ENCODE measurements around the gene CLPTM1L. TPM values are rescaled to one million over a fixed set of nuclear protein-coding genes. Genes with fewer than 3 reads are reported as not detected.
"Not testable (repeated sequence)": the region's sequence is repeated elsewhere in the genome, so short reads cannot be mapped to it uniquely, and the experiment has no call there.

The CLPTM1L gene
- polyA plus RNA-seq, 1 experiment: 85.5 TPM

DNA sequence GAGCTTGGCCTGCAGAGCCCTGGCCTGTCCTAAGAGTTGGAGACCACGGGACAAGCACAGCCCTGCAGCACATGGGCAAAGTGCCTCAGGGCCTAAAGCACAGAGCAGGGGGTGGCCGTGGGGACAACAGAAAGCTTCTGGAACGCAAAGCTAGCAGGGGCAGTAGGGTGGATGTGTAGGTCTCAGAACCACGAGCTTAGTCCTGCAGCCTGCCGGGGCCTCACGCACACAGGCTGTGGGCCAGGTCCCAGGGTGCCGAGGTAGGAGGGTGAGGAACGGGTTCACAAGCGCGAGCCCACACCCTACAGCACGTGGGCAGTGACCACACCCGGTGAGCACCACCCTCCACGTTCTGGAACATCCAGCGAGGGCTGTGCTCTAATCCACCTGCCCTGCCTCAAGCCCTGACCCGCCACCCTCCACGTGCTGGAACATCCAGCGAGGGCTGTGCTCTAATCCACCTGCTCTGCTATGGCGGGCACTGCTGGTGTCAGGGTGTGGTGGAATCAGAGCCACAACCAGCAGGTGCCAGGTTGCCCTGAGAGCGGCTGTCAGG lies 9.3 kb downstream of the CLPTM1L start:
- no peak overlapping the region for H3K4me3 ChIP-seq (ENCODE audit: low read depth, low read length)
- H3K9me3 ChIP-seq (ENCODE audit: control insufficient read depth, insufficient read depth, low read length): no peaks in the 10 kb centered on the region; the same call in 1 of the 2 replicates
- CTCF ChIA-PET: no interaction called here
- POLR2A ChIA-PET: no interaction called here
- H3K27ac ChIP-seq (ENCODE audit: low read depth, low read length): no peak overlapping the region
- DNase-seq (ENCODE audit: low read depth, low spot score): no peak
- H3K27me3 ChIP-seq (ENCODE audit: control insufficient read depth, insufficient read depth, low read length): no peaks in the 10 kb centered on the region
- TF ChIP-seq, protein P1, sequence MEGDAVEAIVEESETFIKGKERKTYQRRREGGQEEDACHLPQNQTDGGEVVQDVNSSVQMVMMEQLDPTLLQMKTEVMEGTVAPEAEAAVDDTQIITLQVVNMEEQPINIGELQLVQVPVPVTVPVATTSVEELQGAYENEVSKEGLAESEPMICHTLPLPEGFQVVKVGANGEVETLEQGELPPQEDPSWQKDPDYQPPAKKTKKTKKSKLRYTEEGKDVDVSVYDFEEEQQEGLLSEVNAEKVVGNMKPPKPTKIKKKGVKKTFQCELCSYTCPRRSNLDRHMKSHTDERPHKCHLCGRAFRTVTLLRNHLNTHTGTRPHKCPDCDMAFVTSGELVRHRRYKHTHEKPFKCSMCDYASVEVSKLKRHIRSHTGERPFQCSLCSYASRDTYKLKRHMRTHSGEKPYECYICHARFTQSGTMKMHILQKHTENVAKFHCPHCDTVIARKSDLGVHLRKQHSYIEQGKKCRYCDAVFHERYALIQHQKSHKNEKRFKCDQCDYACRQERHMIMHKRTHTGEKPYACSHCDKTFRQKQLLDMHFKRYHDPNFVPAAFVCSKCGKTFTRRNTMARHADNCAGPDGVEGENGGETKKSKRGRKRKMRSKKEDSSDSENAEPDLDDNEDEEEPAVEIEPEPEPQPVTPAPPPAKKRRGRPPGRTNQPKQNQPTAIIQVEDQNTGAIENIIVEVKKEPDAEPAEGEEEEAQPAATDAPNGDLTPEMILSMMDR (IDR thresholded peaks at IDR 0.05; ENCODE audit: low read depth, low read length): no peak

DNA sequence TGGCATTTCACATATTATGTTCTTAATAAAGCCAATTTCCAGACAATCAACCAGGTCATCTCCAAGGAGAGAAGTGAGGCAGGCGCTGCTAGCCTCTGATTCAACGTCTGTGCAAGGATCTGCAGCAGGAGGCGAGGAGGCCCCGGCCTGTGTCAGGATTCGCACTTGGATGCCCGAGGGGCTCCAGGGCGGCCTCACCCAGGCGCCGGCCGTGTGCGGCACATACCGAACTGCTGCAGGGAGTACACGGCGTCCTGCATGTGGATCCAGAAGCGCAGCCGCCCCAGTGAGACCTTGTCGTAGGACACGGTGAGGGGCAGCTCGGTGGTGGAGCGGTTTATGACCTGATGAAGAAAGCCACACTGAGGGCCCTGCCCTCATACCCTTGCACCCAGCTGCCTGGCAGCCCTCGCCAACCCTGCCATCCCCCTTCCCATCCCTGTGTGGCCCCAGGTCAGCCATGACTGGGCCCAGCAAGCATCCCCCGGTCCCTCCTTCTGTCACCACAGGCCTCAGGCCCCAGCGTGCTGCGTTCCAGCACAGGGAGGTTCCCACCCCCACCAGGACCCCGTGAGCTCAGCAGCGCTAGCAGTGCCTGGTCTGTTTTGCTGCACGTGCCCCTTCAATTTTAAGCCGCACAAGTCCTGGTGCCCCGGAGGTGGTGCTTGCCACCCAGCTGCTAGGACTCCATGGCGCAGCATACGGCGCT lies 9.9 kb downstream of the CLPTM1L start:
- no peak overlapping the region for H3K27ac ChIP-seq (ENCODE audit: low read depth, low read length)
- CTCF ChIA-PET: interaction anchor here (0.6 kb wide), 1 partner anchor 17 kb away, joined by 3 read pairs; no protein-coding TSS in a partner anchor
- H3K4me3 ChIP-seq (ENCODE audit: low read depth, low read length): no peak overlapping the region
- DNase-seq (ENCODE audit: low read depth, low spot score): no peak
- peaks cover 3% of the 10 kb centered on the region; the same call in 1 of the 2 replicates for H3K9me3 ChIP-seq (ENCODE audit: control insufficient read depth, insufficient read depth, low read length)
- TF ChIP-seq, protein P1 (IDR thresholded peaks at IDR 0.05; ENCODE audit: low read depth, low read length): no peak
- POLR2A ChIA-PET: no interaction called here
- no peaks in the 10 kb centered on the region for H3K27me3 ChIP-seq (ENCODE audit: control insufficient read depth, insufficient read depth, low read length)

DNA sequence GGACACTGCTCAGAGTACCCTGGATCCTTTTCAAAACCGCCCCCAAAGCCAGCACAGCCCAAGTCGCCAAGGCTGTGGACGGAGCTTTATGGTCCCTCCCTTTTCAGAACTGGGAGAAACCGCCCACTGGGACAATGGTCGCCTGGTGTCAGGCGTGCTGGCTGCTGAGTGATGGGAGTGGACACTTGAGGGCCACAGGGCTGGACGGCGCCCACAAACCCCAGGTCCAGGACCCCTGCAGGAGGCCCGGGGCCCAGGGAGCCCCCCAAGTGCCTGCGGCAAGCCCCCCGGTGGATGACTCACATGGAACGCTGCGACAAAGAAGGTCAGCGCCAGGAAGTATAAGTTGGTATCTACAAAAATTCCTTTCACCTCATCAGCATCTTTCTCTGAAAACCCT lies 10.9 kb downstream of the CLPTM1L start:
- peaks cover 6% of the 10 kb centered on the region for H3K9me3 ChIP-seq (ENCODE audit: control insufficient read depth, insufficient read depth, low read length)
- no peak for DNase-seq (ENCODE audit: low read depth, low spot score)
- H3K27me3 ChIP-seq (ENCODE audit: control insufficient read depth, insufficient read depth, low read length): no peaks in the 10 kb centered on the region
- H3K27ac ChIP-seq (ENCODE audit: low read depth, low read length): no peak overlapping the region
- TF ChIP-seq, protein P1 (IDR thresholded peaks at IDR 0.05; ENCODE audit: low read depth, low read length): no peak
- no peak overlapping the region for H3K4me3 ChIP-seq (ENCODE audit: low read depth, low read length)
- CTCF ChIA-PET: no interaction called here
- POLR2A ChIA-PET: no interaction called here

DNA sequence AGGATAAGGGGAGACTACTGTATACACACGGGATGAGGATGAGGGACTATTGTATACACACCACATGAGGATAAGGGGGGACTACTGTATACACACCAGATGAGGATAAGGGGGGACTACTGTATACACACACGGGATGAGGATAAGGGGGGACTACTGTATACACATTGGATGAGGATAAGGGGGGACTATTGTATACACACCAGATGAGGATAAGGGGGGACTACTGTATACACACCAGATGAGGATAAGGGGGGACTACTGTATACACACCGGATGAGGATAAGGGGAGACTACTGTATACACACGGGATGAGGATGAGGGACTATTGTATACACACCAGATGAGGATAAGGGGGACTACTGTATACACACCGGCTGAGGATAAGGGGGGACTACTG lies 11.6 kb downstream of the CLPTM1L start:
- POLR2A ChIA-PET; H3K27me3 ChIP-seq (ENCODE audit: control insufficient read depth, insufficient read depth, low read length); CTCF ChIA-PET: not testable (repeated sequence)

DNA sequence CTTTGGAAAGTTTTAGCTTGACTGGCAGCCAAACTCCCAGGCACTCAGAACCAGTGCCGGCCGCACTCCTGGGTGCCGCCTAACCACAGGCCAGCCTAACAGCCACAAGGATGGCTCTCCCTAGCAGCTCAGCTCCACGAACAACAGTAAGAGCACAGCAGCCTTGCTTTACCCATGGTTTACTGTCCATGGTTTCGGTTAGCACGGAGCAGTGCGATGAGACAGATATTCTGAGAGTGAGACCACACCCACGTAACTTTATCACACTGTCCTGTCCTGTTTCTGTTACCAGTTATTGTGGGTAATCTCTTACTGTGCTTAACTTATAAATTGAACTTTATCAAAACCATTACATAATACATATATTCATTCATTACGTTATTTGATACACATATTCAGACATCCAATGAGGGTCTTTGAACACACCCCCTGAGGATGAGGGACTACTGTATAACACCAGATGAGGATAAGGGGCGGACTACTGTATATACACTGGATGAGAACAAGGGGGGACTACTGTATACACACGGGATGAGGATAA lies 12.4 kb downstream of the CLPTM1L start:
- CTCF ChIA-PET: interaction anchor here (0.6 kb wide), 1 partner anchor 310 kb away, joined by 3 read pairs; no protein-coding TSS in a partner anchor
- DNase-seq (ENCODE audit: low read depth, low spot score): no peak
- Histone ChIP-seq H3K4me3 (ENCODE audit: low read depth, low read length) (no peak overlapping the region), H3K27me3 (ENCODE audit: control insufficient read depth, insufficient read depth, low read length) (no peaks in the 10 kb centered on the region), H3K9me3 (ENCODE audit: control insufficient read depth, insufficient read depth, low read length) (peaks cover 8% of the 10 kb centered on the region), H3K27ac (ENCODE audit: low read depth, low read length) (no peak overlapping the region)
- POLR2A ChIA-PET: no interaction called here
- TF ChIP-seq, protein P1 (IDR thresholded peaks at IDR 0.05; ENCODE audit: low read depth, low read length): no peak

More for the DNA sequence above, 11.6 kb downstream of the CLPTM1L start:
- not testable (repeated sequence) for H3K9me3 ChIP-seq (ENCODE audit: control insufficient read depth, insufficient read depth, low read length); H3K4me3 ChIP-seq (ENCODE audit: low read depth, low read length); H3K27ac ChIP-seq (ENCODE audit: low read depth, low read length); DNase-seq (ENCODE audit: low read depth, low spot score)

Measured in AG04450 (cell line).